Upper lobe of right lung (tissue), 1 donor: ENCODE results near the gene KIR2DL3. TPM values are rescaled to one million over a fixed set of nuclear protein-coding genes. Genes with fewer than 3 reads are reported as not detected.
"Not testable (repeated sequence)": the region's sequence is repeated elsewhere in the genome, so short reads cannot be mapped to it uniquely, and the experiment has no call there.

ENCODE experiments used
- ATAC-seq: fragments of 200-7000 bp; cut with Tn5 transposase; one replicate; pipeline ENCODE4 v1.9.1; 2020; ENCODE audit warnings: mild to moderate bottlenecking, moderate library complexity
- DNase-seq: peaks from one replicate; pipeline ENCODE4 v3.0.0-alpha.2; 2020
- H3K27ac ChIP-seq: fragments of 200-600 bp; one replicate; pipeline ENCODE4 v1.8.0; 2022
- H3K27me3 ChIP-seq: fragments of 200-600 bp; one replicate; pipeline ENCODE4 v1.8.0; 2022; ENCODE audit warnings: mild to moderate bottlenecking
- H3K36me3 ChIP-seq: fragments of 200-600 bp; one replicate; pipeline ENCODE4 v1.8.0; 2022
- H3K4me1 ChIP-seq: fragments of 200-600 bp; one replicate; pipeline ENCODE4 v1.8.0; 2022
- H3K4me3 ChIP-seq: fragments of 200-600 bp; one replicate; pipeline ENCODE4 v1.8.0; 2022; ENCODE audit warnings: mild to moderate bottlenecking
- H3K9me3 ChIP-seq: fragments of 200-600 bp; one replicate; pipeline ENCODE4 v1.8.0; 2022
- intact Hi-C: fragments of 100-400 bp; cut with DNase I; formaldehyde crosslinking; loops from one replicate; pipeline ENCODE4 v1.11.0; 2022
- total RNA-seq: library from RNA; stranded (reverse); fragmentation: NEBNext Ultra II Directional; extraction: Animal tissue kit (Norgen Biotek cat#: 25700); gene quantifications from one replicate; pipeline ENCODE4 v1.2.1, GENCODE V29; 2021
- TF ChIP-seq, protein P1 (sequence below): fragments of 200-600 bp; IDR thresholded peaks from one replicate; pipeline ENCODE4 v1.8.0; 2022; ENCODE audit warnings: antibody characterized with exemption
- donor health status: DM: no; HTN: yes; CAD: no; lungs with severe emphysema.

Gene KIR2DL3
- total RNA-seq, 1 donor from 2014 or later, result not detected

DNA sequence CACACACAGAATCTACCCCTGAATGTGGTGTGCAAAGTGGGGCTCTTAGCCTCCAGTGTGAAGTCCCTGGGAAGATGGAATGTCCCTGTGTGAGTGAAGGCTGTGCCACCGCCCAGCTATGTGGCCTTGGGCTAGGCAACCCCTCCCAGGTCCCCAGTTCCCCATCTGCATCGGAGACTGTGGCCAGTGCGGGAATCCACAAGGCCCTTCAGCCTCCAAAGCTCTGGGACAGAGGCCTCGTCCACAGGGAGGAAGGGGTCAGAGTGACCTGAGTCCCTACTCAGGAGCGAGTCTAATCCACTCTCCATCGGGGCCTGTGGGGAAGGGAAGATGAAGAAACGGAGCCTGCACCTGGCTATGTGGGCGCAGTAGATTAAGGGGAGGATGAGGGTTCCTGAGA lies 33.4 kb upstream of the KIR2DL3 start:
- no peaks in the 10 kb centered on the region for H3K36me3 ChIP-seq
- ATAC-seq, result no peak
- no peak for DNase-seq
- H3K4me3 ChIP-seq, result no peak overlapping the region
- TF ChIP-seq, protein P1, sequence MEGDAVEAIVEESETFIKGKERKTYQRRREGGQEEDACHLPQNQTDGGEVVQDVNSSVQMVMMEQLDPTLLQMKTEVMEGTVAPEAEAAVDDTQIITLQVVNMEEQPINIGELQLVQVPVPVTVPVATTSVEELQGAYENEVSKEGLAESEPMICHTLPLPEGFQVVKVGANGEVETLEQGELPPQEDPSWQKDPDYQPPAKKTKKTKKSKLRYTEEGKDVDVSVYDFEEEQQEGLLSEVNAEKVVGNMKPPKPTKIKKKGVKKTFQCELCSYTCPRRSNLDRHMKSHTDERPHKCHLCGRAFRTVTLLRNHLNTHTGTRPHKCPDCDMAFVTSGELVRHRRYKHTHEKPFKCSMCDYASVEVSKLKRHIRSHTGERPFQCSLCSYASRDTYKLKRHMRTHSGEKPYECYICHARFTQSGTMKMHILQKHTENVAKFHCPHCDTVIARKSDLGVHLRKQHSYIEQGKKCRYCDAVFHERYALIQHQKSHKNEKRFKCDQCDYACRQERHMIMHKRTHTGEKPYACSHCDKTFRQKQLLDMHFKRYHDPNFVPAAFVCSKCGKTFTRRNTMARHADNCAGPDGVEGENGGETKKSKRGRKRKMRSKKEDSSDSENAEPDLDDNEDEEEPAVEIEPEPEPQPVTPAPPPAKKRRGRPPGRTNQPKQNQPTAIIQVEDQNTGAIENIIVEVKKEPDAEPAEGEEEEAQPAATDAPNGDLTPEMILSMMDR, result no peak
- no peaks in the 10 kb centered on the region for H3K9me3 ChIP-seq
- H3K27me3 ChIP-seq, result peaks cover 5% of the 10 kb centered on the region
- intact Hi-C loops, result no loop called here
- H3K4me1 ChIP-seq, result no peaks in the 10 kb centered on the region
- H3K27ac ChIP-seq, result no peak overlapping the region

DNA sequence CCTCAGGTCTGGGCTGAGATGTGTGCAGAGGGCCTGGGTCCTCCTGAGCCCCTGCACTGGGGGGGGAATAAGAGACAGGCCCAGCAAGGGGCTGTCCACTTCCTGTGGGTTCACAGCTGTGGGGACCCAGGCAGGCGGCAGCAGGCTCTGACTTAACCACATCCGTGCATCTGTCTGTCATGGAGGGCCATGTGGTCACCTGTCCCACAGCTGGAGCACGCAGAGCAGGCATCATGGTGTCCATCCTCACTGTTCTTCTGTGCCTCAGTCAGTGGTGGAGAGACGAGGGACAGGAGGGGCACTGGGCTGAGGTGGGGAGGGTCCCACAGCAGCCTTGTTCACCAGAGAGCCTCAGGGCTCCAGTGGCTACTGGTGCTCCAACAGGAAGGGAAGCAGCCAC lies 30.4 kb upstream of the KIR2DL3 start:
- H3K4me1 ChIP-seq, result no peaks in the 10 kb centered on the region
- peak; percentile 38 for ATAC-seq
- no peaks in the 10 kb centered on the region for H3K9me3 ChIP-seq
- intact Hi-C loops, result no loop called here
- H3K27ac ChIP-seq, result no peak overlapping the region
- H3K4me3 ChIP-seq, result no peak overlapping the region
- no peak for DNase-seq
- TF ChIP-seq, protein P1, result no peak
- no peaks in the 10 kb centered on the region for H3K27me3 ChIP-seq
- H3K36me3 ChIP-seq, result no peaks in the 10 kb centered on the region

DNA sequence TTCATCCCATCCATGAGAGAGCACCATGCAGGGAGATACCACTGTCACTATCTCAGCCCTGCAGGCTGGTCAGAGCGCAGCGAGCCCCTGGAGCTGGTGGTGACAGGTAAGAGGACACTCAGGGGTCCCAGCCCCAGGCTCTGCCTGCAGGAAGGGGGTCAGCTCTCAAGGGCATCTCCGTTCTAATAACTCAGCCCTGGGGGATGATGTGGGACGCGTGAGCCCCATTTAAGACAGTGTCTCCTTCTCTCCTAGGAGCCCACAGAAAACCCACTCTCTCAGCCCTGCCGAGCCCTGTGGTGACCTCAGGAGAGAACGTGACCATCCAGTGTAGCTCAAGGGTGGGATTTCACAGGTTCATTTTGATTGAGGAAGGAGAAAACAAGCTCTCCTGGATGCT lies 29.5 kb upstream of the KIR2DL3 start:
- intact Hi-C loops, result no loop called here

DNA sequence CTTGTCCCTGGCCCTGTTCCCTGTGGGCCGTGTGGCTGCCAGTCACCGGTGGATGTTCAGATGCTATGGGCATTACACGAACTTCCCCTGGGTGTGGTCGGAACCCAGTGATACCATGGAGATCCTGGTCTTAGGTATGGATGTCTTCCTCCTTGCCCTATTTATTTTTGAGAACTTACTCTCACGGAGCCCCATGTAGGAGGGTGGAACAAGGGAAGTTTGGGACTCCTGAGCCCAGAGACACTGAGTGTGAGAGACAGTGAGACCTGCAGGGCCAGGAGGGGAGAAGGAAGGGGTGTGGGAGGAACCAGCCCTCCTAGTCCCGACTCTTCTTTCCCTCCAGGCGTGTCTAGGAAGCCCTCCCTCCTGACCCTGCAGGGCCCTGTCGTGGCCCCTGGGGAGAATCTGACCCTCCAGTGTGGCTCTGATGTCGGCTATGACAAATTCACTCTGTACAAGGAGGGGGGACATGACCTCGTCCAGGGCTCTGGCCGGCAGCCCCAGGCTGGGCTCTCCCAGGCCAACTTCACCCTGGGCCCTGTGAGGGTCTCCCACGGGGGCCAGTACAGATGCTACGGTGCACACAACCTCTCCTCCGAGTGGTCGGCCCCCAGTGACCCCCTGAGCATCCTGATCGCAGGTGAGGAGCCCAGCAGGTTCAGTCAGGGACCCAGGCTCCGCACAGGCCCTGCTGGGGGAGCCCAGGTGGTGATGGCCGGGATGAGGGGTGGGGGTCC lies 28.9 kb upstream of the KIR2DL3 start:
- DNase-seq (no peak), ATAC-seq (no peak)
- Histone ChIP-seq H3K27me3 (no peaks in the 10 kb centered on the region), H3K36me3 (no peaks in the 10 kb centered on the region), H3K4me3 (no peak overlapping the region), H3K27ac (no peak overlapping the region), H3K9me3 (no peaks in the 10 kb centered on the region), H3K4me1 (no peaks in the 10 kb centered on the region)
- intact Hi-C loops, result no loop called here
- TF ChIP-seq, protein P1, result no peak

More for the DNA sequence above, 29.5 kb upstream of the KIR2DL3 start:
- Histone ChIP-seq H3K36me3 (no peaks in the 10 kb centered on the region), H3K9me3 (no peaks in the 10 kb centered on the region), H3K27ac (no peak overlapping the region), H3K4me3 (no peak overlapping the region), H3K27me3 (no peaks in the 10 kb centered on the region), H3K4me1 (no peaks in the 10 kb centered on the region)
- ATAC-seq (peak; percentile 22), DNase-seq (no peak)
- TF ChIP-seq, protein P1, result no peak

DNA sequence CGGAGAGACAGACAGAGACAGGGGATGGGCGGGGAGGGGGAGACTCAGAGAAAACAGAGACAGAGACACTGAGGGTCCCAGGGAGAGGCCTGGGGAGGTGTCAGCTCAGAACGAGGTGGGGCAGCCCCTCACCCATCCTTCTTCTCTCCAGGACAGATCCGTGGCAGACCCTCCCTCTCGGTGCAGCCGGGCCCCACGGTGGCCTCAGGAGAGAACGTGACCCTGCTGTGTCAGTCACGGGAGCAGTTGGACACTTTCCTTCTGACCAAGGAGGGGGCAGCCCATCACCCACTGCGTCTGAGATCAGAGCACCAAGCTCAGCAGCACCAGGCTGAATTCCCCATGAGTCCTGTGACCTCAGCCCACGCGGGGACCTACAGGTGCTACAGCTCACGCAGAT lies 28.4 kb upstream of the KIR2DL3 start:
- intact Hi-C loops, H3K27me3 ChIP-seq, H3K4me3 ChIP-seq, H3K4me1 ChIP-seq, H3K9me3 ChIP-seq, H3K36me3 ChIP-seq, DNase-seq, ATAC-seq, H3K27ac ChIP-seq: not testable (repeated sequence)

- H3K36me3 ChIP-seq, result no peaks in the 10 kb centered on the region
- intact Hi-C loops, result no loop called here
- DNase-seq (no peak), ATAC-seq (no peak)
- H3K27me3 ChIP-seq, result no peaks in the 10 kb centered on the region
- TF ChIP-seq, protein P1, result no peak
- no peak within 1 kb of the TSS for H3K27ac ChIP-seq
- H3K4me3 ChIP-seq, result no peak within 1 kb of the TSS
- H3K9me3 ChIP-seq, result peaks cover 11% of the 10 kb centered on the region
- H3K4me1 ChIP-seq, result no peaks in the 10 kb centered on the region
Measured at GRCh38 chr19:54724142-54724541, 14.2 kb upstream of the KIR2DL3 start, which contains the start of gene KIR3DL3. Gene KIR3DL3 (plus strand): TSS chr19:54724442. CDS start chr19:54724497, 55 bp downstream.
